ENCODE measurements around the gene ACP5. TPM values are rescaled to one million over a fixed set of nuclear protein-coding genes. Genes with fewer than 3 reads are reported as not detected.

ACP5 gene
- total and polyA plus RNA-seq, 2 of the 8 experiments (the other 6 are each of a cell fraction or from before 2014, with no cell fraction given) = 9.0 to 14.3 TPM

GRCh38 chr19:11551603-11552235 lies 25.7 kb downstream of the ACP5 start (continued):
- TF ChIP-seq YY1 (IDR thresholded peaks at IDR 0.05; ENCODE audit: low read depth, low read length) (peak; percentile 7; the same call in 1 of the 2 replicates), POU5F1 (IDR thresholded peaks at IDR 0.05; ENCODE audit: low read depth, low read length) (no peak), POLR2AphosphoS5 (IDR thresholded peaks at IDR 0.05; ENCODE audit: low read depth, low read length) (peak; percentile 66), KDM5A (IDR thresholded peaks at IDR 0.05; ENCODE audit: low read length) (no peak), NANOG (IDR thresholded peaks at IDR 0.05; ENCODE audit: insufficient read depth, low read depth, low read length, poor library complexity, severe bottlenecking) (no peak), SIRT6 (IDR thresholded peaks at IDR 0.05; ENCODE audit: low read length) (no peak), JUN (IDR thresholded peaks at IDR 0.05; ENCODE audit: low read depth, low read length) (no peak), RBBP5 (IDR thresholded peaks at IDR 0.05; ENCODE audit: borderline replicate concordance, low read depth, low read length) (no peak), CBX5 (IDR thresholded peaks at IDR 0.05; ENCODE audit: low read depth, low read length) (no peak), MAFK (IDR thresholded peaks at IDR 0.05; ENCODE audit: low read depth, low read length) (no peak), GABPA (IDR thresholded peaks at IDR 0.05; ENCODE audit: borderline replicate concordance, insufficient read depth, low read length) (no peak)

Data from H1 (cell line).